ENCODE results near the gene CDH24. TPM values are rescaled to one million over a fixed set of nuclear protein-coding genes. Genes with fewer than 3 reads are reported as not detected.

The CDH24 gene
- total and polyA plus RNA-seq, 2 of the 4 experiments (the other 2 are of a cell fraction): 3.9 to 24.4 TPM

DNA sequence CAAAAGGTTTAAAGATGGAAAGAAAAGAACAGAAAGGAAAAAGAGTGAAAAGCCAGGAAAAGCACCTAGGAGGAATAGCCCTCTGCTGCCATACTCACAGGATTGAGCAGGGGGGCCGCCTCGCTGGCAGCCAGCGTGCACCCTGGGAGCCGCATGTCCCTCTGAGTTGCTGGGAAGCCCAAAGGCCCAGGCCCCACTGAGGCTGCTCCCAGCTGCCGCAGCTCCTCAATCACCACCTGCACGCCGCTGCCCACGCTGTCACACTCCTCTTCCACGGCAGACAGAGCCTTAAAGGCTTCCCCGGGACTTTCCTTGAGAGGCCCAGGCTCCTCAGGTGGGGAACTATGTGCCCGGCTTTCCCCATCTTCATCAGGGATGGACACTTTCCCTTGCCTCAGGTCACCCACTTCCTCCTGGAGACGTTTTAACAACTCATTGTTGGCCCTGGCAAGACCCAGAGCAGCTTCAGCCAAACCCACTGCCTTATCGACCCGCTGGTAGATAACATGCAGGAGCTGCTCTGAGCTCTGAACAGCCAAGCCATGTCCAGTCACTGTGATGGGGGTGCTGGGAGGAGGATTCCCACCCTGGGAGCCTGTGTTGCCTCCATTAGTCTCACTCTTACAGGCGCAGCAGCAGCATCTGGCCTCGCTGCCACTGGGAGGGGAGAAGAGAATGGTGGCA lies 58.8 kb downstream of the CDH24 start:
- no peak overlapping the region for H3K18ac ChIP-seq (ENCODE audit: low read depth, low read length)
- no peak for DNase-seq
- H3K9ac ChIP-seq (ENCODE audit: low read depth, low read length): no peak overlapping the region
- no peak overlapping the region for H3K23ac ChIP-seq (ENCODE audit: low read depth, low read length)
- H2AK5ac ChIP-seq (ENCODE audit: low read depth, low read length): no peak overlapping the region
- no peak overlapping the region for H2BK20ac ChIP-seq (ENCODE audit: low read depth, low read length)
- no peaks in the 10 kb centered on the region; the same call in 1 of the 2 replicates for H3K27me3 ChIP-seq (ENCODE audit: control insufficient read depth, insufficient read depth, low read length)
- intact Hi-C loops (cut with micrococcal nuclease) (no loop called here), dilution Hi-C loops (cut with HindIII; ENCODE audit: low sequenced_read_pairs, unreplicated experiment) (no loop called here), in situ Hi-C loops (cut with MboI; ENCODE audit: low sequenced_read_pairs) (no loop called here)
- no peak for ATAC-seq (ENCODE audit: low read depth)
- TF ChIP-seq, protein P1, sequence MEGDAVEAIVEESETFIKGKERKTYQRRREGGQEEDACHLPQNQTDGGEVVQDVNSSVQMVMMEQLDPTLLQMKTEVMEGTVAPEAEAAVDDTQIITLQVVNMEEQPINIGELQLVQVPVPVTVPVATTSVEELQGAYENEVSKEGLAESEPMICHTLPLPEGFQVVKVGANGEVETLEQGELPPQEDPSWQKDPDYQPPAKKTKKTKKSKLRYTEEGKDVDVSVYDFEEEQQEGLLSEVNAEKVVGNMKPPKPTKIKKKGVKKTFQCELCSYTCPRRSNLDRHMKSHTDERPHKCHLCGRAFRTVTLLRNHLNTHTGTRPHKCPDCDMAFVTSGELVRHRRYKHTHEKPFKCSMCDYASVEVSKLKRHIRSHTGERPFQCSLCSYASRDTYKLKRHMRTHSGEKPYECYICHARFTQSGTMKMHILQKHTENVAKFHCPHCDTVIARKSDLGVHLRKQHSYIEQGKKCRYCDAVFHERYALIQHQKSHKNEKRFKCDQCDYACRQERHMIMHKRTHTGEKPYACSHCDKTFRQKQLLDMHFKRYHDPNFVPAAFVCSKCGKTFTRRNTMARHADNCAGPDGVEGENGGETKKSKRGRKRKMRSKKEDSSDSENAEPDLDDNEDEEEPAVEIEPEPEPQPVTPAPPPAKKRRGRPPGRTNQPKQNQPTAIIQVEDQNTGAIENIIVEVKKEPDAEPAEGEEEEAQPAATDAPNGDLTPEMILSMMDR (conservative IDR thresholded peaks at IDR 0.05; ENCODE audit: low read depth, low read length): no peak
- TF ChIP-seq POLR2A (IDR thresholded peaks at IDR 0.05; ENCODE audit: low read depth, low read length) (no peak), MAFK (IDR thresholded peaks at IDR 0.05; ENCODE audit: low read depth, low read length) (no peak), CHD1 (IDR thresholded peaks at IDR 0.05; ENCODE audit: low read depth, low read length) (no peak), RFX5 (IDR thresholded peaks at IDR 0.05; ENCODE audit: low read depth, low read length) (no peak), MAZ (IDR thresholded peaks at IDR 0.05; ENCODE audit: borderline replicate concordance, low read depth, low read length) (no peak), NFE2L2 (IDR thresholded peaks at IDR 0.05; ENCODE audit: low read depth, low read length) (no peak), USF2 (IDR thresholded peaks at IDR 0.05; ENCODE audit: low read depth, low read length) (no peak), FOS (IDR thresholded peaks at IDR 0.05; ENCODE audit: low read depth, low read length) (no peak), MXI1 (IDR thresholded peaks at IDR 0.05; ENCODE audit: borderline replicate concordance, low read depth, low read length) (no peak), RAD21 (IDR thresholded peaks at IDR 0.05; ENCODE audit: low read length) (no peak), SMC3 (IDR thresholded peaks at IDR 0.05; ENCODE audit: low read depth, low read length) (no peak), CEBPB (IDR thresholded peaks at IDR 0.05; ENCODE audit: low read depth, low read length) (no peak), BHLHE40 (IDR thresholded peaks at IDR 0.05; ENCODE audit: low read depth, low read length) (no peak)
- TF ChIP-seq, protein P2, sequence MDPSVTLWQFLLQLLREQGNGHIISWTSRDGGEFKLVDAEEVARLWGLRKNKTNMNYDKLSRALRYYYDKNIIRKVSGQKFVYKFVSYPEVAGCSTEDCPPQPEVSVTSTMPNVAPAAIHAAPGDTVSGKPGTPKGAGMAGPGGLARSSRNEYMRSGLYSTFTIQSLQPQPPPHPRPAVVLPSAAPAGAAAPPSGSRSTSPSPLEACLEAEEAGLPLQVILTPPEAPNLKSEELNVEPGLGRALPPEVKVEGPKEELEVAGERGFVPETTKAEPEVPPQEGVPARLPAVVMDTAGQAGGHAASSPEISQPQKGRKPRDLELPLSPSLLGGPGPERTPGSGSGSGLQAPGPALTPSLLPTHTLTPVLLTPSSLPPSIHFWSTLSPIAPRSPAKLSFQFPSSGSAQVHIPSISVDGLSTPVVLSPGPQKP (IDR thresholded peaks at IDR 0.05; ENCODE audit: borderline replicate concordance, low read depth, low read length): no peak
- no peaks in the 10 kb centered on the region for H3K36me3 ChIP-seq (ENCODE audit: control insufficient read depth, insufficient read depth, low read length)
- ChIA-PET CTCF (no interaction called here), POLR2A (ENCODE audit: unreplicated experiment) (no interaction called here)
- H4K91ac ChIP-seq (ENCODE audit: insufficient read depth, low read depth, low read length): no peak overlapping the region
- H2BK5ac ChIP-seq (ENCODE audit: low read depth, low read length, poor library complexity, severe bottlenecking): no peak overlapping the region
- H4K8ac ChIP-seq (ENCODE audit: low read depth in 2 of 2, low read length in 2 of 2): no peak overlapping the region
- no peaks in the 10 kb centered on the region for H3K79me1 ChIP-seq (ENCODE audit: low read depth in 1 of 2, low read length in 2 of 2)
- 89% methylated on average over 8 of the region's 16 CpGs; no CpG with 5 or more reads in 1 of the 2 experiments for WGBS, 2 experiments (ENCODE audit: extremely low coverage in 2 of 2, insufficient read length in 1 of 2)
- H3K56ac ChIP-seq (ENCODE audit: extremely low read depth, insufficient read depth, low read length): no peak overlapping the region
- no peak overlapping the region for H2AFZ ChIP-seq (replicated peaks; ENCODE audit: low read length, poor library complexity)
- H3K4me2 ChIP-seq (ENCODE audit: low read depth, low read length): no peak overlapping the region
- no peak overlapping the region for H3K4me3 ChIP-seq (ENCODE audit: insufficient read depth, low read depth, low read length)
- no peak overlapping the region for H2BK120ac ChIP-seq (ENCODE audit: low read depth, low read length)
- no peak overlapping the region for H2BK15ac ChIP-seq (ENCODE audit: low read depth, low read length)
- no peak overlapping the region for H4K5ac ChIP-seq (ENCODE audit: low read depth, low read length)
- no peaks in the 10 kb centered on the region; the same call in 1 of the 2 replicates for H3K9me1 ChIP-seq (ENCODE audit: insufficient read depth, low read length)
- peaks cover 4% of the 10 kb centered on the region for H3K4me1 ChIP-seq (ENCODE audit: control insufficient read depth, insufficient read depth, low read length)
- no TSS peak for BruUV-seq (replicated peaks)
- H4K20me1 ChIP-seq (ENCODE audit: insufficient read depth, low read length): no peaks in the 10 kb centered on the region
- no peaks in the 10 kb centered on the region for H3K9me3 ChIP-seq (ENCODE audit: control insufficient read depth, insufficient read depth, low read length)
- H3K4ac ChIP-seq (ENCODE audit: low read depth, low read length): no peak overlapping the region
- no peak overlapping the region for H3K27ac ChIP-seq (ENCODE audit: insufficient read depth, low read length)
- no peak overlapping the region for H3K14ac ChIP-seq (replicated peaks; ENCODE audit: low read depth, low read length)
- H2AK9ac ChIP-seq (replicated peaks; ENCODE audit: low read depth, low read length, poor library complexity): no peak overlapping the region

Measured in IMR-90 (cell line).